Panc1 (cell line): ENCODE results near the gene COL11A2.

Source experiments
- CTCF ChIP-seq: fragments of 450-650 bp; IDR thresholded peaks from 2 replicates; pipeline ENCODE4 v1.5.1; 2017; ENCODE audit warnings: mild to moderate bottlenecking
- POLR2AphosphoS5 ChIP-seq: IDR thresholded peaks from 2 replicates; pipeline ENCODE4 v1.6.1; 2012; ENCODE audit warnings: mild to moderate bottlenecking, low read depth, low read length, moderate library complexity
- SIN3A ChIP-seq: IDR thresholded peaks from 2 replicates; pipeline ENCODE4 v1.6.1; 2012; ENCODE audit warnings: low read depth, mild to moderate bottlenecking, low read length, moderate library complexity, borderline replicate concordance; ENCODE audit not compliant: insufficient read depth
- TCF7L2 ChIP-seq: IDR thresholded peaks from 2 replicates; pipeline ENCODE4 v1.6.1; 2011; ENCODE audit warnings: mild to moderate bottlenecking, low read depth, low read length, inconsistent platforms
- TF ChIP-seq, protein P1 (sequence below), 2 experiments: IDR thresholded peaks; 2 replicates each; pipeline ENCODE4 v1.6.1; 2011 to 2012; ENCODE audit warnings: low read depth in 2 of 2, control low read depth in 1 of 2, low read length in 1 of 2, mild to moderate bottlenecking in 1 of 2, moderate library complexity in 1 of 2; ENCODE audit not compliant: insufficient read depth in 1 of 2

GRCh38 chr6:33156561-33156960 is 35.7 kb downstream of the COL11A2 start:
- TF ChIP-seq CTCF, result no peak
- TF ChIP-seq, protein P1, sequence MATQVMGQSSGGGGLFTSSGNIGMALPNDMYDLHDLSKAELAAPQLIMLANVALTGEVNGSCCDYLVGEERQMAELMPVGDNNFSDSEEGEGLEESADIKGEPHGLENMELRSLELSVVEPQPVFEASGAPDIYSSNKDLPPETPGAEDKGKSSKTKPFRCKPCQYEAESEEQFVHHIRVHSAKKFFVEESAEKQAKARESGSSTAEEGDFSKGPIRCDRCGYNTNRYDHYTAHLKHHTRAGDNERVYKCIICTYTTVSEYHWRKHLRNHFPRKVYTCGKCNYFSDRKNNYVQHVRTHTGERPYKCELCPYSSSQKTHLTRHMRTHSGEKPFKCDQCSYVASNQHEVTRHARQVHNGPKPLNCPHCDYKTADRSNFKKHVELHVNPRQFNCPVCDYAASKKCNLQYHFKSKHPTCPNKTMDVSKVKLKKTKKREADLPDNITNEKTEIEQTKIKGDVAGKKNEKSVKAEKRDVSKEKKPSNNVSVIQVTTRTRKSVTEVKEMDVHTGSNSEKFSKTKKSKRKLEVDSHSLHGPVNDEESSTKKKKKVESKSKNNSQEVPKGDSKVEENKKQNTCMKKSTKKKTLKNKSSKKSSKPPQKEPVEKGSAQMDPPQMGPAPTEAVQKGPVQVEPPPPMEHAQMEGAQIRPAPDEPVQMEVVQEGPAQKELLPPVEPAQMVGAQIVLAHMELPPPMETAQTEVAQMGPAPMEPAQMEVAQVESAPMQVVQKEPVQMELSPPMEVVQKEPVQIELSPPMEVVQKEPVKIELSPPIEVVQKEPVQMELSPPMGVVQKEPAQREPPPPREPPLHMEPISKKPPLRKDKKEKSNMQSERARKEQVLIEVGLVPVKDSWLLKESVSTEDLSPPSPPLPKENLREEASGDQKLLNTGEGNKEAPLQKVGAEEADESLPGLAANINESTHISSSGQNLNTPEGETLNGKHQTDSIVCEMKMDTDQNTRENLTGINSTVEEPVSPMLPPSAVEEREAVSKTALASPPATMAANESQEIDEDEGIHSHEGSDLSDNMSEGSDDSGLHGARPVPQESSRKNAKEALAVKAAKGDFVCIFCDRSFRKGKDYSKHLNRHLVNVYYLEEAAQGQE (IDR thresholded peaks at IDR 0.05; ENCODE audit: insufficient read depth in 1 of 2, low read depth in 2 of 2, low read length in 1 of 2), result no peak
- TF ChIP-seq POLR2AphosphoS5, result no peak
- TF ChIP-seq TCF7L2, result no peak
- no peak for TF ChIP-seq SIN3A
